ENCODE results near the gene MCF2L2.

MCF2L2 gene

DNA sequence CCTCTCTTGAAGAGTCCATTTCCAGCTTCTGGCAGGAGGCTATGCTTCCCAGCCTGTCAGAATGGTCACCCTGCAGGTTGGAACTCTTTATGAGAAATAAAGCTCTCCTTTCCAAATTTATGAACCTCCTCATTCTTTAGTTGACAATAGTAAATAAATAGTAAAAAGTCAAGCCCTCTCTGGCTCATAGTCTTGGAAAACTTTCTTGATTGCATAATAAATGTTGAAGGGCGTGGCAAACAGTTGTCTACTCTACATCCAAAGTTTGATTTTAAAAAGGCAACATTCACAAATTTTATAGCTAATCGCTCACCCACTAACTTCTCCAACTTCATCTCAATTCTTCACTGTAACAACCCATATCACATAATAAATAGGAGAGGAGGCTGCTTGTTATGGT is 58.8 kb downstream of the MCF2L2 start:
- no peak for DNase-seq (ENCODE audit: low read depth)

DNA sequence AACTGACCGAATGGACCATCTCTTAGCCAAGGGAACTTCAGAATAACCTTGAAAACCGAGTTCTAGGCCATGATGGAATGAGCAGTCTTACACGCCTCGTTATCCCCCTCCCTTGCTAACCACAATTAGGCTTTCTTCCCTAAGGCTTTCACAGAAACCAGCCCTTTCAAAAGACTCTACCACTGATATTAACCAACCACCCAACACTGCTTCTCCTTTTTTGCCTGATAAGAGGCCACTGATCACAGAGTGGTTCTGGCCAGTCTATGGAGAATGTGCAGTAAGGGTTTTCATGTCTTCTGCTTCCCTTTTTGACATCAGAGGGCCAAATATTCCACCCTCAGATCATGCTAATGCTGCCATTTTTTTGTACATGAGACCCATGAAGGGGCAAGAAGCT is 59.3 kb downstream of the MCF2L2 start:
- DNase-seq (ENCODE audit: low read depth), result no peak

GRCh38 chr3:183360971-183361624 is 67.3 kb downstream of the MCF2L2 start:
- DNase-seq (ENCODE audit: low read depth), result no peak

GRCh38 chr3:183359036-183359435 is 69.4 kb downstream of the MCF2L2 start:
- no peak for DNase-seq (ENCODE audit: low read depth)

DNA sequence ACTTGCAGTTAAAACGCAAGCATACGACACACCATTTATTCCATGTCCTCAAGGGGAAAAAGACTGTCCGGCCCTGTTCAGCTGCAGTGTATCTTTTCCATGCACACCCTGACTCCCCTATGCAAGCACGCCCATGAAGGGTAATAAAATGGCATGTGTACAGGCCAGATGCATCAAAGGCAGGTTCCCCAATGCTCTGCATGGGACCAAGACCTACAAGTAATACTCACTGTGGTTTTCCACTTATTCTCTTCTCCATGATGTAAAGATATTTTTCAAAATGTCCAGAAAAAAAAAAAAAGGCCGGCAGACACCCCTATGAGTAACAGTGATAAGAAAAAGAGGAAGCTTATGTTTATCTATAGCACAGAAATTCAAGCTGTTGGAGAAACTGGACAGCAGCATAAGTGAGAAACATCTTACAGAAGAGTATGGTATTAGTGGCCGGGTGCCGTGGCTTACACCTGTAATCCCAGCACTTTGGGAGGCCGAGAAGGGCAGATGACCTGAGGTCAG is 70.8 kb downstream of the MCF2L2 start:
- no peak for DNase-seq (ENCODE audit: low read depth)

DNA sequence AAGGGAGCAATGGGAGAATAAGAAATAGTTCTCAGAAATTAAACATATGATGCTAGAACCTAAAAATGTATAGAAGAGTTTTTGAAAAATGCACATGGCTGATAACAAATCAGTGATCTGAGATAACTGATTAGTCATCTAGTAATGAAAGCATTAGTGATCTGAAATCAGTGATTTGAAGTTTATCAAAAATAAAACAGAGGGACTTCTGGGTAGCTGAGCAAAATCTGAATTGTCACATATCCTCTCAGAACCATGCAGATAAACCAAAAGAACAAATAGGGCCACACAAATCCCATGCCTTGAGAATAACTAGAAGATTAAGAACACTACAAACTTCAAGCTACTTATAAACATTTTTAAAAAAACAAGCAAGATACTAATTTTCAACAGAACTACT is 71.5 kb downstream of the MCF2L2 start:
- DNase-seq (ENCODE audit: low read depth), result no peak

DNA sequence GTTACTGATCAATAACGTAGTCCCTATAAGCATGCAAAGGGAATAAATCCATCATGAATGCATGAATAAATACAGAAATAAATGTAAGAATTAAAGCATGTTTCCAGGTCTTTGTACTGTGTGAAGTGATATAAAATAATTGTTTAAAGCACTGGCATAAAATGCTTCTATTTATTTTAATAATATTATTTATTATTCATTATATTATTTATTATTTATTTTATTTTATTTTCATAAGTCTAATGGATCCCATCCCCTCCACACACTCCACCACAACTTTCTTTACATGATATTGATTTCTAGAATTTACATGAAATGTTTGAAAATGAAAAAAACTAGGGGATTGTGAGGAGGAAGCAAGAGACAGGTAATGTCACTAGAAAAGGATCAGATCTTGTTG is 73.5 kb downstream of the MCF2L2 start:
- DNase-seq (ENCODE audit: low read depth), result no peak

DNA sequence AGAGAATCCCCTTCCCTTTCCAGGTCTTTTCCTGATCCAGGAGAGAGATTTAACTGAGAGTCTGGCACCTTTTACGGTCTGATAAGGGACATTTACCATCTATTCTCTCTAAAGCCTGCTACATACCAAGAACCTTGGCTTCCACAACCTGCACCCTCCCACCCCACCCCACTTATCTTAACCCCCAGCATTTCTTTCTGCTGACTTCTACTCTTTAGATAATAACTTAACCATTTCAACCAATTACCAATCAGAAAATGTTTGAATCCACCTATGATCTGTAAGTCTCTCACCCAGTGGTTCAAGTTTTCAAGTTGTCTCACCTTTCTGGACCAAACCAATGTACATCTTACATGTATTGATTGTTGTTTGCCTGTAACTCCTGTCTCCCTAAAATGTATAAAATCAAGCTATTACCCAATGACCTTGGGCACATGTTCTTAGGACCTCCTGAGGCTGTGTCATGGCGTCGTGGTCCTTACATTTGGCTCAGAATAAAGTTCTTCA is 74.0 kb downstream of the MCF2L2 start:
- DNase-seq (ENCODE audit: low read depth), result no peak

- no peak for DNase-seq (ENCODE audit: low read depth)
These were observed 75.0 kb downstream of the MCF2L2 start for GRCh38 chr3:183353421-183353820.

DNA sequence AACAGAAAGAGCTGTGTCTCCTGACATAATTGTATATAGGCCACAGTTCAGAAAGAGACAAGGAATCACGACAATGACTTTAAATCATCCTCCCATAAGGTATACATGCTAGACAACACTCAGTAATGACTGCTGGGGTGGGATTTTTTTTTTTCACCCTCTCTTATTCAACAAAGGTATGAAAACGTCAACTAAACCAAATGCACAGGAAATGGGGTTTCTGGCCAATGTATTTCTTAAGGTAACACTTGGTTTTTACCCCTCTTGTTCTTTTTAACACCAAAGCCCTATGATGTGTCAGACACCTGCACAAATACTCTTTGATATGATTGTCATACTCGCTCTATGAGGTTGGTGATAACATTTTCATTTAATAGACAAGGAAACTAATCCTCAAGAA is 78.3 kb downstream of the MCF2L2 start:
- DNase-seq (ENCODE audit: low read depth), result no peak

DNA sequence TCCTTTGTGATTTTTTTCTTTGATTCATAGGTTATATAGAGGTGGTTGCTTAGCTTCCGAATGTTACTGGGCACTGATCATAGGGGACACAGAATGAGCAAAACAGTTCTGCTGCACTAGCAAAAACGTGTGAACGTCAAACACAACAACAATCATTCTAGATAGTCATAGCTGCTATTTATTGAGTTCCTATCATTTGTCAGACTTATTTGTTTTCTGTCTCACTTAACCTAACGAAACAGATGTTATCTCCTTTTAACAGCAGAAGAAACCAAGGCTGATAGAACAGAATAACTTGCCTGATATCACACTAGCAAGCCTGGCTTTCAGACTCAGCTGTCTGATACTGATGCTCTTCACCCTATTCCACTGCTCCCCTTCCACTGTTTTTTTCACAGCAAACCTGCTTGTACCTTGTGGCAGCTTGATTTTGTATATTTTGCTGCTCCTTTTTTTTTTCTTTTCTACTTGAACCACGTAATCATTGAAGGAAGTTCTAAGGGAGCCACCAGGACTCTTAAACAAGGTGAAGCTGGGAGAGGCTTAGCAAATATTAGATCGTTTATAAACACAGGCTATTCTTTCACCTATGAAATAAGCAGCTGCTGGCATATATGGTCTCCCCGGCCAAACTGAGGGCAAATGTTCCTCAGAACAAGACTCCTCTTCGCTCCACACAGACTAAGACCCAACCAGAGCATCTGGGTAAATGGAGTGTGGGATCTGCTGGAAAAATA is 78.8 kb downstream of the MCF2L2 start:
- no peak for DNase-seq (ENCODE audit: low read depth)

DNA sequence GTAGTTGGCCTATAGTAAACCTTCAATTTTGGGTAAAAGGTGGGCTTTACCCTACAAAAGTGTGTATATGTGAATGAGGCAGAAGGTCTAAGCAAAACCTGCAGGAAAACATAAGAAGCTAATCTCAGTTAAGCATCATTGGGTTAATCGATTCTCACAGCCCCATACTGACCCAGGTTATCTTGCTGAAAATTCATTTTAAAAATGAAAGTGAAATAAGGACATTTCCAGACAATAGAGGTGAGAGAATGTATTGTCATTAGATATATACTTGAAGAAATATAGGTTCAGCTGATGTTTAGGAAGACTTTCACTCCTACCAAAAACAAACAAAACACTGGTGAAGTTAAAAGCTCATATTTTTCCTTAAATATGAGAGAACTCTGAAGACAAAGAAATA is 85.6 kb downstream of the MCF2L2 start:
- DNase-seq (ENCODE audit: low read depth), result no peak

DNA sequence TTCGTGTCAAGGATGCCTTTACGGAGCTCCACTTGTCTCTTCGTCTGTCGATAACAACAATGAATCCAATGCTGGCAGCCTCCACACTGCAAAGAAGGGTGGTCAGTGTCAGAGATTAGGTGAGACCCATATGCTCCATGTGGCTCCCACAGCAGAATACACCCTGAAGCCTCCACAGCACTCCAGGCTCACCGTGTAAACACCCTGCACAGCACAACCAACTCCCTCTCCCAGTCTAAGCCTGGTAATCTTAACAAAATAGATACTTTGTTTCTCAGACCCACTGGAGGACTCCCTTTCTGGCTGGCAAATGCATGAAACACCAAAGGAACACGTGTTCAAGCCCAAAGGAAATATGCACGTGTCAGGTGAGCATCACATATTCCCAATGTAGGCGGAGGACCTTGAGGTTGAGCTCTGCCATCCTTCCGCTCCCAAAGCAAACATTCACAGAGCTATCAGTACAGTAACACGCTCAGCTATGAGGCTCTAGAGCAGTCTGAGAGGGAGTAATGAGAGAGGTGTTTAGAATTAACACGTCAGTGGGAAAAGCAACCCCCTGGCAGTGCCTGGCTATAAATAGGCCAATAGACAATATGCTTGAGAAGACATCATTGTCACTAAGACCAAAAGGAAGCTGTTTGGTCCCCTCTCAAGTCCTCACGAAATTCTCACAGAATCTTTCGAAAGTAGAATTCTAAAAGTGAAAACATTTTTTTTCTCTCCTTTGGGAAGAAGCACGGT is 86.7 kb downstream of the MCF2L2 start:
- DNase-seq (ENCODE audit: low read depth), result no peak

DNA sequence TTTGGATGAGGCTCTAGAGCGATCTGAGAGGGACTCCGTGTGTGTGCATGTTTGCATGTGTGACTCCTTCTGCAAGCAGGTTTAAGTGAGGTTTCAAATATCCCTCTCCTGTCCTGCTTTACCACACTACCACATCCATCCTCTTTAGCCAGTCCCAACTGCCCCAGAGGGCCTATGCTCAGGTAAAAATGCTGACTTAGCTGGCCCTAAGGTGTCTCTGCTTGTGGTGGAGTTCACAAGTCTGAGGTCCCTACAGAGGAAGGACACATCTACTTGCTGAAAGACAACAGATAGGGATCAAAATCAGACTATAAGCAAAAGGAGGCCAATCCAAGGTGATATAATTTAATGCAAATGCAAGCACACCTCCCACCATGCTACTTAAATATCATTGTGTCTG is 88.2 kb downstream of the MCF2L2 start:
- DNase-seq (ENCODE audit: low read depth), result no peak

- no peak for DNase-seq (ENCODE audit: low read depth)
These were observed 88.8 kb downstream of the MCF2L2 start for GRCh38 chr3:183339461-183340086.

DNA sequence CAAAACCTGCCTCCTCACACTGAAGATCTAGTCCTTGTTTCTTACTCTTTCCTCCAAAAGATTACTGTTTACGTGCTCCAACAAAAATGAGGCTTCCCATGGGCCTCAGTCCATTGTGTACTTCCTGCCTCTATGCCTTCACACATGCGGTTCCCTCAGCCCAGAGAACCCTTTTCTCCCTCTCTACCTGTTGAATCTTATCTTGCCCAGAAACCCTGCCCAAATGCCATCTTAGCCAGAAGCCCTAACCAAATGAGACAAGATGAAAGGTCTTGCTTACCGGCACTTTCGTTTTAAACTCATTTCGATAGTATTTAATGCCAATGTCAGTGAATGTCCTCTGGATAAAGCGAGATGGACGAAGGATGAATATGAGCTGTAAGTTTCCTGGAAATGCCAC is 89.9 kb downstream of the MCF2L2 start:
- DNase-seq (ENCODE audit: low read depth), result no peak

DNA sequence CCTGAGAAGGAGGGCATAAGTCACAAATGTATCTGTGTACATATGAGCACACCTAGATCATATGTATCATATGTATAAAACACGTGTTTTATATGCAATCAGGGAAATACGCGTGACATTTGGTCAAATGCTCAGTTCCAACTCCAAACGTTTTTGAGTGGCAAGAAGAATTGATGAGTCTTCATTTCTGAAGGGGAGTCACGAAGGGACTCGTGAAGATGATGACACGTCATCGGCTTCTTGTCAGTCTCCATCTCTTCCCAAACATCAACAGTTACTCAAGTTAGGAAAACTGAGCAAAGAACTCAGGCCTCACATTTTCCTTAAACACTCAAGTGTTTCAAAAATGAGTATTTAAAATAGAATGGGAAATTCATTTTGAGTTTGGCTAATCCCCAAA is 95.9 kb downstream of the MCF2L2 start:
- no peak for DNase-seq (ENCODE audit: low read depth)

DNA sequence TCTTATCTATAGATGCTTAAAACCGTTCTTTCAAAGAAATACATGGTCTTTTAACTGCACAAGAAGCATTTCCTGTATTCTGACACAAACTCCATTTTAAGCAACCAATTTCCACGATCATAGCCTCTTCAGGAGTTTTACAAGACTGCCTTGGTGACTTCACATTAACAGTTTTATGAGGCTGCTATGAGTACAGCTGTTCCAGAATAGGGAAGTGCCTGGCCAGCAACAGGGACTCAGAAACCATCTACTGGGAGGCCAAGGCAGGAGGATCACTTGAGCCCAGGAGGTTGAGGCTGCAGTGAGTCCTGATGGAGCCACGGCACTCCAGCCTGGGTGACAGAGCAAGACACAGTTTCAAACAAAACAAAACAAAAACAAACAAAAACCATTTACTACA is 96.9 kb downstream of the MCF2L2 start:
- no peak for DNase-seq (ENCODE audit: low read depth)

GRCh38 chr3:183330881-183331280 is 97.5 kb downstream of the MCF2L2 start:
- DNase-seq (ENCODE audit: low read depth), result no peak

- DNase-seq (ENCODE audit: low read depth), result no peak
These were observed 98.9 kb downstream of the MCF2L2 start for GRCh38 chr3:183329543-183329942.

DNA sequence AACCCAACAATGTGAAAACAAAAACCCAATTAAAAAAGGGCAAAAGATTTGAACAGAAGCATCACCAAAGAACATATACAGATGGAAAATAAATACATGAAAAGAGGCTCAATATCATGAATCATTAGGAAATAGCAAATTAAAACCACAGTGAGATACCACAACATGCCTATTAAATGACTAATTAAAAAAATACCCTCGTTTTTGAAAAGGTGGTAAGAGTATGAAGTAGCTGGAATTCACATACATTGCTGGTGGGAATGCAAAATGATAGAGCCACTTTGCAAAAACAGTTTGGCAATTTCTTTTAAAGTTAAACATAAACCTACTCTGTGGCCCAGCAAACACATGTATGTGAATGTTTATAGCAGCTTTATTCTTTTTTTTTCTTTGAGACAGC is 99.6 kb downstream of the MCF2L2 start:
- DNase-seq (ENCODE audit: low read depth), result no peak

DNA sequence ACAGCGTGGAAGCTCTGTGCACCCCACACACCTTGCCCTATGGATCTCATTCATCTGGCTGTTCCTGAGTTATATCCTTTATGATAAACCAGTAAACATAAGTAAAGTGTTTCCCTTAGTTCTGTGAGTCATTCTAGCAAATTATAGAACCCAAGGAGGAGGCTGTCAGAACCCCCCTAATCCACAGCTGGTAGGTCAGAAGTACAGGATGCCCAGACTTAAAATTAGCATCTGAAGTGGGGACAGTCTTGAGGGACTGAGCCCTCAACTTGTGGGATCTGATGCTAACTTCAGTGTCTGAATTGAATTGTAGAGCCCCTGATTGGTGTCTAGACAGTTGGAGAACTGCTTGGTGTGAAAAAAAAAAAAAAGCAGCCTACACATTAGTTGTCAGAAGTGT is 100.3 kb downstream of the MCF2L2 start:
- DNase-seq (ENCODE audit: low read depth), result no peak
